ENCODE results near the gene RACK1.

GRCh38 chr5:181271081-181271480, 27.4 kb upstream of the RACK1 start:
- TF ChIP-seq CTCF (IDR thresholded peaks at IDR 0.05), result no peak
- no peak for TF ChIP-seq POLR2A (IDR thresholded peaks at IDR 0.05)

Data from uterus (tissue), 2 donors.